HG02973 (cell line): ENCODE data around the gene PCLO.
"Not testable (repeated sequence)": the region's sequence is repeated elsewhere in the genome, so short reads cannot be mapped to it uniquely, and the experiment has no call there.

Source experiments
- ATAC-seq: cut with Tn5 transposase; IDR thresholded peaks from one replicate; pipeline ENCODE4 v1.9.1; 2021; ENCODE audit warnings: moderate library complexity; ENCODE audit not compliant: unreplicated experiment

The PCLO gene

DNA sequence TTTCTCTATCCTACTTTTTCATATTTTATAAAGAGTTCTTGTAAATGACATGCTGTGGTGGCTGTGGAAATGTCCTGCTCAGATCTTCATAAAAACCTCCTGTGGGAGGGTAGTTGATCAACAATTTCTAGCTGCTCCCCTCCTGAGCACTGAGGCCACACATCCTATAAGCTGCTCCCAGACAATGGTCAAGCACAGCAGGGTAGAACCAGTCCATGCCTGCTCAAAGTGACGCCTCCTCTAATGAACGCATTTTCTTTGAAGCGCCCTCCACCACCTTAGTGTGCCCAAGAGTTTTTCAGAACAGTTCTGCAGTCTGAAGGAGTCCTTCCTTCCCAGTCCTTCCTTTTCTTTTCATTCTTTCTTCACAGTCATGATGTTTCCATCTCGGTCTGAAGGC is 420.5 kb downstream of the PCLO start:
- ATAC-seq: no peak

DNA sequence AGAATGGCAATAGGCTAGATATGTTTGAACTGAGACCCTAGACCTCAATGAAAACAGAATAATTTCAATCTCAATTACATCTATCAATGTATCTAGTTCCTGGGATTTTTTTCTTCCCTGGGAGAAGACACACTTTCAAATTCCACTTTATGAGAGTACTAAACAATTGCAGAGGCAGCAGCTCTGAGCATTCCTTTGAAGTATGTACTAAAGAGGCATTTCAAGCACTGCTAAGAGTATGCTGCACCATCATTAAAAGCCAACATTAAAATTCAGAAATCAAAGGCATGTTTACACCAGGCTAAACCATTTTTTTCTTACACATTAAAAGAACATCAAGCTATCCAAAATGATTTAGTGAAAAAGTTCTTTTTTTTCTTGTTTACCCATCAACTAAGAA is 421.2 kb downstream of the PCLO start:
- ATAC-seq: no peak

DNA sequence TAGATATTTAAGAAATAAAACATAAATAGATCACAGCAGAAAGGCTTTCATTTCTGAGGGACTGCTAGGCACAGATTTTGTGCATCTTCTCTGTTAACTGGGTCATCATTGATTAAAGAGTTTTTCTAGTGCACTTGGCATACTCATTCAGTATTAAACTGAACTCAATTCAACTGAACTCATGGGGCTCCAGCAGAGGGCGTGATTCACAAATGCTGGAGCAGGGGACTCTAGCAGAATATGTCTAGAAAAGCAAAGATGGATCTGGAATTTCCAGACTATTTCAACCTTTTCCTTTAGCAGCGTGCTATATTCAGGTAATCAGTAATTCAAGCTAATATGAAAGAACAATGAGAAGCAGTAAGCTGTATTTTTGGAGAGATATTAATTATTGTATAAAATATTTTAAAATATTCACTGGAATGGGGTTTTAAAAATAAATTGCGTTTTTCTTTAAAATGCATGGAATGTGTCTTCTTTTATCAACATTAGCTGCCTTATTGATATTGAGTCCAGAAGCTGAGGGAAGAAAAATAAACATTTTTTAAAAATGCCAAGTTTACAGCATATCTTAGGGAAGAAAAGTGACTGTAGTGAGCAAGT is 422.3 kb downstream of the PCLO start:
- ATAC-seq: no peak

DNA sequence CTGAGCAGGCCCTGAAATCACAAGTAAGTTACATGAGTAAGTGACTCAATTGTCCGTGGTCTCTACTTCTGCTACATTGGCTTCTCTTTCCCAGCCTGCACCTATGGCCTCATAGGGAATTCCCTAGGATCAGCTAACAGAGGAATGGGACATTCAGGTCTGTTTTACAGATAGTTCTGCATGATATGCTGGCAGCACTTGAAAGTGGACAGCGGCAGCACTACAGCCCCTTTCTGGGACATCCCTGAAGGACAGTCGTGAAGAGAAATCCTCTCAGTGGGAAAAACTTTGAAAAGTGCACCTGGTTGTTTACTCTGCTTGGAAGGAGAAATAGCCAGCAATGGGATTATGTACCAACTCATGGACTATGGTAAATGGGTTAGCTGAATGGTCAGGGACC is 426.1 kb downstream of the PCLO start:
- no peak for ATAC-seq

DNA sequence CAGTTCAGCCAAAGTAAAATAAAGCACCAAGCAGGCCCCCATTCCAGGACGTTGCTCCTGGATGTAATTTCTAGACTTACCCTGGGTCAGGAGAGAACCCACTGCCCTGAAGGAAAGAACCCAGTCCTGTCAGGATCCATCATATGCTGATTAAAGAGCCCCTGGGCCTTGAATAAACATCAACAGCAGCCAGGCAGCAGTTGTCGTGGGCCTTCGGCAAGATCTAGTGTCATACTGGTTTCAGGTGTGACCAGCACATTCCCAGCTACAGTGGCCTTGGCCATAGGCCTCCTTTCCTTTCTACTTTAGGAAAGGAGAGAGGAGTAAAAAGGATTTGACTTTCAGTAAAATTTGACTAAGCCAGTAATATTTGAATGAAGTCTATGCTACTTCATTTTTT is 430.0 kb downstream of the PCLO start:
- no peak for ATAC-seq

DNA sequence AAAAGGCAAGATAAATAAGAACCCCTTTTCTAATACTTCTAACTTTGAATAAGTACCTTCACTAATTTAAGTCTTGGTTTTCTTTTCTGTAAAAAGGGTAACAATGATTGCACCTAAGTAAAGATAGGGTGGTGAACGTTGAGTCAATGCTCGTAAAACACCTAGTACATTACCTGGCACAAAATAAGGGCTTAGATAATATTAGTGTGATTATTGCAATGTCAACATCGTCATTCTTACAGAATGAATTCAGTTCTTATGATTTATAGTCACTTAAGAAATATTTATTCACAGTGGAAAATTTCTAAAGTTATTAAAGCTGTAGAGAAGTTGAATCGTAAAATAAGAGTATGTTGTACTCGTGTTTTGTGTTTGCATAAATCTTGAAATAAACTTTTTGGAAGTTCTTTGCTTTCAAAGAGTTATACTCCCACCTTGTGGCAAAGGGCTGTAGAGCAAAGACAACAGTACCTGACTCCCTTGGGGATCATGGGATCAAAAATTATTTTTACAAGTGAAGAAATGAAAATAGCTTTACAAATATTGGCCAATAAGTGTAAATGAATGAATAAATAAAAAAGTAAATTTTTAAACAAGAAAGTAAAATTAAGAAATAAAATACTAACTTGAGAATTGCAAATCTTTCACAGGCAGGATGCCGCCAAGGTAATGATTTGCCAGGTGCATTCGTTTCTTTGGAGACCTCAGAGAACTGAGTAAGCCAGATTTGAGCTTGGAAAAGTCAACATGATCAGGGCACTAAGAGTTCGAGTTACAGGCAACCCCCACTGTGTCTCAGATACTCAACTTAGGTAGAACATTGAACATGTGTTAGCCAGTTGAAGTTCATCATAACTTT is 433.3 kb downstream of the PCLO start:
- no peak for ATAC-seq

DNA sequence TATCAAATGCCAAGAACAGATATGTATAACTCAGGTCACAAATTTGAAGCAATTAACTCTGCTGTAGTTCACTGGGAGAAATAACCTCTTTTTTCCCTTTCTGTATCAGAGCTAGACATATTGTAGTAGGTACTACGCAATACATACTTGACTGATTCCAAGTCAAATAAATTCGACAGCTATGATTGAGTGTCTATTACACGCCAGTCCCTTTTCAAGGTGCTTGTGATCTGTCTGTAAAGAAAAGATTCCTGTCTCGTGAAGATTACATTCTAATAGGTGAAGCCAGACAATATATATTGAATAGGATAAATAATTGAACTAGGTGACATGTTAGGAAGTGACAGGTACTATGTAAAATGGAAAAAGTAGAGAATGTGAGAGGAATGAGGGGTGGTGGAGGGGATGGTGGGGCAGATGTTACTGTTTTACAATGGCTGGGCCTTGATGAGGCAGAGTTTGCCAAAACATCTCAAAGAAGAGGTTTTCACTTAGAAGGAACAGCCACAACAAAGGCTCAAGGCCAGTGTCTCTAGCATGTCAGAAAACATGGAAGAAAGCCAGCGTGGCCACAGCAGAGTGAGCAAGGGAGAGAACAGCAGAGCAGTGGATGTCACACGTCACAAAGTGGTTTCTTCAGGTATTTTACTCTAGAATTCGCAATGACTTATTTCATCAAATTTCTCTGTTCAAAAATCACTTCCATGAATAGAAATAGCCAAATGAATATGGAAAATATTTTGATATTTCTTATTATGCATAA is 436.5 kb downstream of the PCLO start:
- no peak for ATAC-seq

DNA sequence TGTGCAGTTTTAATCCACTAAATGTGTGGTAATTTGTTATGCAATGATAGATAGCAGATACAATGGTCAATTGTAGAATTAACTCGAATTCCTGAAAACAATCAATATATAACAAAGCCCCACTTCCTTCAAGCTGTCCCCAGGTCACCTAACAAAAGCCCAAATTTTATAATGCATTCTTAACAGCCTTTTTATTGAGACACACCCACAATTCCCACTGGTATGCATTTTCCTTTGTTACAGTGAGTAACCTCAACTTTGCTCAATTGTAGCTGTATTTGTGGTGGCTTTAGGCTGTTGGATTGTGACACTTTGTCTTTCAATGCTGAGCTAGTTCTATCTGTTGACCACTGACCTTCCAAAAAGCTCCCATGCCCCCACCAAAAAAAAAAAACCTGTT is 439.3 kb downstream of the PCLO start:
- no peak for ATAC-seq

DNA sequence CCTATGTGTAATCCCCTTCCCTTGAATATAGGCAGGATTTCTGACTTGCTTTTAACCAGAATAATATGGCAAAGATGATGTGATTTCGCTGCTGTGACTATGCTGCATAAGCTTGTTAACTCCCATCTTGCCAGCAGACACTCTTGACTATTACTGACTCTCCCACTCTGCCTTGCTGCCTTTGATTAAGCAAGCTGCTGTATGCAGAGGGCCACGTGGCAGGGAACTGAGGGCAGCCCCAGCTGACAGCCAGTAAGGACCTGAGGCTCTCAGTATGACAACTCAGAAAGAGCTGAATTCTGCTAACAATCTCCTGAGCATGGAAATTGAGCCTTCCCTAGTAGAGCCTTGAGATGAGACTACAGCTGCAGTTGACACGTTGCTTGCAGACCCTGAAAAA is 439.7 kb downstream of the PCLO start:
- no peak for ATAC-seq

DNA sequence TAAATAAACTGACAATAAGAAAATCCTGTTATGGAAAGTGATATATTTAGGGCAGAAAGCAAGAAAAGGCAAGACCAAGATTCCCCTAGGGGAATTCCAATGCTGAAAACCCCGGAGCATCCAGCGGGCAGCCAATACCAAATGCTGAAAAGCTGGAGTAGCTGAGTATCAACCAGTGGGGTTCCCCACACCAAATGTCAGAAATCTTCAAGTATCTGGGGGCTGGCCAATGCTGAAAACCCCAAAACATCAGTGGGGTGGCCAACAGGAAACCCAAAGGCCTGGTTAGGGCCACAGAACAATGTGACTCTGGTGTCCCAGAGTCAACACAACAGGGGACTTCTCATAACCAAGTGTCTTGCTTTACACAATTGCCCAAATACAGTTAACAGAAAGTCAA is 447.3 kb downstream of the PCLO start:
- no peak for ATAC-seq

DNA sequence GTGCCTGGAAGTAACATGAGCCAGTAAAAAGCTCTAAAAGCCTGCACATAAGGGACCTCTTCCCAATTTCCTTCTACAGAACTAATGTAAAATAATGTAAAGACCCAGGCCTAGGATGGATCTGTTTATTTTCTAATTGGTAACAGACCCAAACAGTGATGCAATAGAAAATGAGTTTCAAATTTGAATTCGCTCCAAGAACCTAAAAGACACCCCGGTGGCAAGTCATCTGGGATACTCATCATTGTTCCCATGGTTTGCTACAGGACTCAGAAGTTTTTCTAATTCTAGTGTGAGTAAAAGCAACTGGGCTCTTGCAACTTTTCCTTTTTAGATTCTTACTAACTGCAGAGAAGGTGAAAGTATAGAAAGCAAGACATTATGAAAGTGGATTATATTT is 447.8 kb downstream of the PCLO start:
- no peak for ATAC-seq

DNA sequence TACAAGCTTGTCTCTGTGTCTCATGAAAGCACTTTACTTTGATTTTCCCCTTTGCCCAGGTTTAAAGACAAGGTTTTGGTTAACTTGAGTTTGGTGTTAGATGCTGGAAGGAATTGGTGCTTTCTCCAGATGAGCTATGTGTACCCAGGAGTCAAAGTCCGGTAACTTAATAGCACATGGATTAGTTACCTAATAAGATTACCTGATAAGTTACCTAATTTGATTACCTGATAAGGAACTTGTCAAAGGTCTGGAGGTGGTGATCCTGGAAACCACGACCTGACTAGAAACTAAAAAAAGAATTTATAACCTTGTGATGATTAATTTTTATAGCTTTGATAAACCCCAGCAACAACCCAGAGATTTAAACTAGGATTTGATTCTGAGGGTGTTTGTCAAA is 449.2 kb downstream of the PCLO start:
- ATAC-seq: no peak

DNA sequence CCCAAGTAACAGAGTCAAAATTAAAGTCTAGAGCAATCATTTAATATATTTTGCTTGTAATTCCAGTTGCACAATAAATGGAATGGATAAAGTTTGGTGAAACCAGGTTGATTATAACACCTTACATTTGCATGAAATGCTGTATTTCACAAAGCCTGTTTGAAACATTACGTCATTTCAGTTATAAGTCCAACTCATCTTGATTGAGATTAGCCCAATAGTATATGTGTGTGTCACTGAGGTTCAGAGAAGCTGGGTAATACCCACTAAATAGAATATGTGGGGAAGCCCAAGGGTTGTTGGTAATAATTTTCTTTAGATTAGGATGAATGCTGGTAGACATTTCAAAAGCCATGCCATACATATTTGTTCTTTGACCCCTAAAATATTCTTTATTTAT is 456.3 kb downstream of the PCLO start:
- ATAC-seq: not testable (repeated sequence)

DNA sequence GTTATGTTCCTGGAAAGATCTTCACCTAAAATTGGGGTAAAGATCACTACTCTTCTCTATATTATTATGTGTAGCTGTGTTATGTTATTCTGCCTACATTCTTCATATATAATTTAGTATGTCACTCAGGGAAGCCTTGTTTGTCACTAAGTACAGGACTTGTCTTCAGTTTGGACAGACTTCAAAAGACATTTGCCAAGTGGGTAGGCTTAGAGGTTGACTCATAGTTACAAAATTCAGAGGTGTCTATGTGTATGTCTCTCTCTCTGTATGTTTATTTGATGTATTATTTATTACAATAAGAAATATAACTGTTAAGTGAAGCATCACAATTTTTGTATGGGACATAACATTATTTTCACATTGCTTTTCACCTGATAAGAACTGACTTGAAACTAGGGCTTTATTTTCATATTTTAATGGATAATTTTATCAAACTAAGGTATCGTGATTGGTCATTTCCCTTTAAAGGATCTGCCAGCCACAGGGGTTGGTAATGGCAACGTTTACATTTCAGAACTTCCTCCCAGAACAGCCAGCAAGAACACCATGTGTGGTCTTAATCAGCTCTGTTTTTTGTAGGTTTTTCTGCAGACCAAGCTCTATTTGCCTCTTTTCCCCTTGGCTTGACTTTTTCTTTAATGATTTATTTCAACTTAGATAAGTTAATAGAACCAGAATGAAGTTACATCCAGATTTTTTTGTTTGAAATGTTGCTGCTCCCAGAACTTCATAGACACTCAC is 457.0 kb downstream of the PCLO start:
- ATAC-seq: no peak

DNA sequence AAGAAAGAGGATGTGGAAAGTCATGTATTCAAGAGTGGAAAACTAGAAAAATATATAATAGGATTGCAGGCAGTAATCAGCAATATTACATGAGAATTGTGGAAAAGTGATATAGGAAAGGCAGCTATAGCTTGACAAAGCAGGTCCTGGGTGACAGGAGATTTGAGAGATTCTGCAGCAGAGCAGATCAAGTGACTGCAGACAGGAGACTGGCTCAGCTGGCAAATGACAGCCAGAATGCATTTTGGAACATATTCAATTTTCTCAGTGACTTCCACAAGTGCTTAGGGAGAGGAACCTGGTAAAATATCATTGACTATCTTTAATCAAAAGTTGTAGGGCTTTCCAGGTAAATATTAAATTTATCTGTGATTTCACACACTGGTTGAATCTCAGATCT is 458.6 kb downstream of the PCLO start:
- ATAC-seq: no peak
